Upper lobe of left lung (tissue), 4 donors: ENCODE data around the gene HLA-DQA2.

Experiments
- POLR2A ChIP-seq, 4 donors: fragments of 450-650 bp; IDR thresholded peaks; one replicate each; pipeline ENCODE4 v1.5.1; 2016 to 2017; ENCODE audit warnings: antibody characterized with exemption in 4 of 4, mild to moderate bottlenecking in 2 of 4
- POLR2AphosphoS5 ChIP-seq, 2 donors: sonication (generic); formaldehyde crosslinking; IDR thresholded peaks; one replicate each; pipeline ENCODE4 v1.5.1; 2017; ENCODE audit warnings: antibody characterized with exemption in 2 of 2
- TF ChIP-seq, protein P1 (sequence below), 6 experiments: fragments of 450-650 bp in 4 of 6; fragments of 200-600 bp in 2 of 6; sonication (generic) in 2 of 6; IDR thresholded peaks; one replicate each; pipeline ENCODE4 v1.5.1; 2016 to 2019; ENCODE audit warnings: antibody characterized with exemption in 6 of 6

- TF ChIP-seq, protein P1, sequence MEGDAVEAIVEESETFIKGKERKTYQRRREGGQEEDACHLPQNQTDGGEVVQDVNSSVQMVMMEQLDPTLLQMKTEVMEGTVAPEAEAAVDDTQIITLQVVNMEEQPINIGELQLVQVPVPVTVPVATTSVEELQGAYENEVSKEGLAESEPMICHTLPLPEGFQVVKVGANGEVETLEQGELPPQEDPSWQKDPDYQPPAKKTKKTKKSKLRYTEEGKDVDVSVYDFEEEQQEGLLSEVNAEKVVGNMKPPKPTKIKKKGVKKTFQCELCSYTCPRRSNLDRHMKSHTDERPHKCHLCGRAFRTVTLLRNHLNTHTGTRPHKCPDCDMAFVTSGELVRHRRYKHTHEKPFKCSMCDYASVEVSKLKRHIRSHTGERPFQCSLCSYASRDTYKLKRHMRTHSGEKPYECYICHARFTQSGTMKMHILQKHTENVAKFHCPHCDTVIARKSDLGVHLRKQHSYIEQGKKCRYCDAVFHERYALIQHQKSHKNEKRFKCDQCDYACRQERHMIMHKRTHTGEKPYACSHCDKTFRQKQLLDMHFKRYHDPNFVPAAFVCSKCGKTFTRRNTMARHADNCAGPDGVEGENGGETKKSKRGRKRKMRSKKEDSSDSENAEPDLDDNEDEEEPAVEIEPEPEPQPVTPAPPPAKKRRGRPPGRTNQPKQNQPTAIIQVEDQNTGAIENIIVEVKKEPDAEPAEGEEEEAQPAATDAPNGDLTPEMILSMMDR (IDR thresholded peaks at IDR 0.05), result no peak
- no peak for TF ChIP-seq POLR2AphosphoS5 (IDR thresholded peaks at IDR 0.05)
- no peak for TF ChIP-seq POLR2A (IDR thresholded peaks at IDR 0.05)
Observed at GRCh38 chr6:32738126-32738525, 3.1 kb upstream of the HLA-DQA2 start.
